Fibroblast of skin of back (primary cell): ENCODE measurements around the gene ST6GALNAC2.
A peak's percentile ranks its signal among the peaks of the same experiment; 100 is the strongest.
"Not testable (repeated sequence)": the region's sequence is repeated elsewhere in the genome, so short reads cannot be mapped to it uniquely, and the experiment has no call there.

Experiments
- DNase-seq: peaks from one replicate; pipeline ENCODE4 v3.0.0-alpha.2; 2013

ST6GALNAC2 gene

DNA sequence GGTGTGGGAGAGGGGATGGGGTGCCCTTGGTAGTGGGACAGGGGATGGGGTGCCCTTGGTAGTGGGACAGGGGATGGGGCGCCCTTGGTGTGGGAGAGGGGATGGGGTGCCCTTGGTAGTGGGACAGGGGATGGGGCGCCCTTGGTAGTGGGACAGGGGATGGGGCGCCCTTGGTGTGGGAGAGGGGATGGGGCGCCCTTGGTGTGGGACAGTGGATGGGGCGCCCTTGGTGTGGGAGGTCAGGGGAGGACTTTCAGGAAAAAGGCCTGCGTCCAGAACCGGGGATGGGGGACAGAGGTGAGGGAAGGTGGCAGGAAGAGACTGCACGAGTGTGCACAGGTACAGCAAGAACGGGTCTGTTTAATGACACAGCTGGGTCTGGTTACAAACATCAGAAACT is 58.6 kb downstream of the ST6GALNAC2 start:
- not testable (repeated sequence) for DNase-seq

DNA sequence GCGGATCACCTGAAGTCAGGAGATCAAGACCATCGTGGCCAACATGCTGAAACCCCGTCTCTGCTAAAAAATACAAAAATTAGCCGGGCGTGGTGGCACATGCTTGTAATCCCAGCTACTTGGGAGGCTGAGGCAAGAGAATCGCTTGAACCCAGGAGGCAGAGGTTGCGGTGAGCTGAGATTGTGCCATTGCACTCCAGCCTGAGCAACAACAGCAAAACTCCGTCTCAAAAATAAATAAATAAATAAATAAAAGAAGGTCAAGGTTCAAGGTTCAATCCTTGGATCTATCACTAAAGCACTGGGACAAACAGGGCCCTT is 60.2 kb downstream of the ST6GALNAC2 start:
- not testable (repeated sequence) for DNase-seq

DNA sequence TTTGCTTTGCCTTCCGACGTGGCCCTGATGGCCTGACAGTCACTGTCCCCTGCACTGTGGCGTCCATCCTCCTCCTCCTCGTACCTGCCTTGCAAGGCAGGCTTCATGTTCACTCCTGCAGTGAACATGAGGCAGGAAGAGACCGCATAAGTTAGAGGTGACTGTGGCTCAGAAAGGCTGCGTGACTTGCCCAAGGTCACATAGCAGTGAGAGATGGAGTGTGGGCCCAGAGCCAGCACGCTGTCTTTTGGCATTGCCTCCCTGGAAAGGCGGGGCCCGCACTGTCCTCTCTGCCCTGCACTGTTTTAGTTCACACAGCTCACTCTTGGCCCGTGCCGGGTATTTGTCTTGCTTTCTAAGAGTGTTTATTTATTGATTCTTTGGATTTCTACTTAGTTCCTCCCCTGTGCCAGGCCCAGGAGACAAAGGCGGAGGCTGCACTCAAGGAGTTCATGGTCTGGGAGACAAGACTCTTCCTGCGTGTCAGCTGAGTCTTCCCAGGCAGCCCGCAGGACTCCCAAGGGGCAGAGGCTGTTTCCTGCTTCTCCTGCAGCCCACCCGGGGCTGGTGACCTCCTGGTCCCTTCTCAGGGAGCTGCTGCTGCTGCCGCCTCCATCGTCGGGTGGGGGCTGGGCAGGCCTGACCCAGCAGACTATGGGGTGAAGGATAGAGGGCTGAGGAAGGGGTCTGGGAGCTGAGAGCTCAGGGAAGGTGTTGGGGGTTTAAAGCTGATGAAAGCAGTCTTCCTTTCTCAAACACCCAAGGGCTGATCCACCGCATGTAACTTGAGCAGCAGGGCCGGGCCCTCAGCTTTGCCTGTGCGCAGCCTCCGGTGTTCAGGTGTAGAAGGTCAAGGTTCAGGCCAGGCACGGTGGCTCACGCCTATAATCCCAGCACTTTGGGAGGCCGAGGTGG is 60.8 kb downstream of the ST6GALNAC2 start:
- peak; percentile 70 for DNase-seq

GRCh38 chr17:76523084-76524037 is 62.3 kb downstream of the ST6GALNAC2 start:
- peak; percentile 46 for DNase-seq

- not testable (repeated sequence) for DNase-seq
These were observed 64.0 kb downstream of the ST6GALNAC2 start for GRCh38 chr17:76521683-76522082.

DNA sequence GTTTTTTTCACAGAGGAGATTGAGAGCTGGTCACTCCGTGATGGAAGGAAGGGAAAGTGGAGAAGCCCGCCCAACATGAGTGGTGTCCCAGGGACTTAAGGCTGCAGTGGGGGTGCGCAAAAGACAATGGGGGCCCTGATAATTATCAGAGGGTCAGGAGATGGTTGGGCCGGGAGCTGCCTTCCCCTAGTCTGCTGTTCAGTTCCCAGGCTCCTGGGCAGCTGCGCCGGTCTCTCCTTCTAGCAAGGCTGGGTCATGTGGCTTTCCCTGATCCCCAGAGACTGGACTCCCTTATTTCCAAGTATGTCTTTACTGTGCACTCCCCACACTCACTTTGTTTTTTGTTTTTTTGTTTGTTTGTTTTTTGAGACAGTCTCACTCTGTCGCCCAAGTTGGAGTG is 64.4 kb downstream of the ST6GALNAC2 start:
- no peak for DNase-seq

DNA sequence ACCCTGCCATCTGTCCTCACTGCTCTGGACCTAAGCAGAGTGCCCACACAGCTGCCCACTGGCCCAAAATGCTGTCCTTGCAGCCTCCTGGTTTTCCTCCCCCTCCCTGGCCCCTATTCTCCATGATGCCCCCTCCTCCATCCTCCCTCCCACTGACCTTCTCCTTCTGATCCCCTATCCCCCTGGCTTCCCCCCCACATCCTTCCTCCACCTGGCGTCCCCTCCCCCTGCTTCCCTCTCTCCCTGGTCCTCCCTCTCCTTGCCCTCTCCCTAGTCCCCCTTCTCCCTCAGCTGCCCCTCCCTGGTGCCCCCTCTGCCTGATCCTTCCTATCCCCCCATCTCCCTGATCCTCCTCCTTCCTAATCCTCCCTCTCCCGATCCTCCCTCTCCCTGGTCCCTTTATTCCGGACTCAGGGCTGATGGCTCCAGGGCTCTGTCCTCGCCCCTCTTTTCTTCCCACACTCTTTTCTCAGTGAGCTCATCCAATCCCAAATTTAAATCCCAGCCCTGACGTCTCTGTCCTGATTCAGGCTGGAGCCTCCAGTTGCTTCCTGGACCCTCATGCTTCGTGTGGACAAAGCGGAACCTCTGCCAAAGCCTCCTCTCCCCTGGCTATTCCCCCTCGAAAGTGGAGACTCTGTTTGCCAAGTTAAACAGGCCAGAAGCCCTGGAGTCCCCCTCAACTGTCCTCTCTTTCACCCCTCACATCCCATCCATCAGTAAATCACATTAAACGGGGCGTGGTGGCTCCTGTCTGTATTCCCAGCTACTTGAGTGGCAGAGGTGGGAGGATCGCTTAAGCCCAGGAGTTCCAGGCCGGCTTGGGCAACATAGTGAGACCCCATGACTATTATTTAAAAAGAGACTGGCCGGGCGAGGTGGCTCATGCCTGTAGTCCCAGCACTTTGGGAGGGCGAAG is 66.4 kb downstream of the ST6GALNAC2 start:
- no peak for DNase-seq

- no peak for DNase-seq
These were observed 68.0 kb downstream of the ST6GALNAC2 start for GRCh38 chr17:76517638-76518038.
